ENCODE data around the gene NDUFAF5. TPM values are rescaled to one million over a fixed set of nuclear protein-coding genes. Genes with fewer than 3 reads are reported as not detected.

NDUFAF5 gene
- total RNA-seq, 1 experiment from 2014 or later: 44.1 TPM

- TF ChIP-seq, protein P1, sequence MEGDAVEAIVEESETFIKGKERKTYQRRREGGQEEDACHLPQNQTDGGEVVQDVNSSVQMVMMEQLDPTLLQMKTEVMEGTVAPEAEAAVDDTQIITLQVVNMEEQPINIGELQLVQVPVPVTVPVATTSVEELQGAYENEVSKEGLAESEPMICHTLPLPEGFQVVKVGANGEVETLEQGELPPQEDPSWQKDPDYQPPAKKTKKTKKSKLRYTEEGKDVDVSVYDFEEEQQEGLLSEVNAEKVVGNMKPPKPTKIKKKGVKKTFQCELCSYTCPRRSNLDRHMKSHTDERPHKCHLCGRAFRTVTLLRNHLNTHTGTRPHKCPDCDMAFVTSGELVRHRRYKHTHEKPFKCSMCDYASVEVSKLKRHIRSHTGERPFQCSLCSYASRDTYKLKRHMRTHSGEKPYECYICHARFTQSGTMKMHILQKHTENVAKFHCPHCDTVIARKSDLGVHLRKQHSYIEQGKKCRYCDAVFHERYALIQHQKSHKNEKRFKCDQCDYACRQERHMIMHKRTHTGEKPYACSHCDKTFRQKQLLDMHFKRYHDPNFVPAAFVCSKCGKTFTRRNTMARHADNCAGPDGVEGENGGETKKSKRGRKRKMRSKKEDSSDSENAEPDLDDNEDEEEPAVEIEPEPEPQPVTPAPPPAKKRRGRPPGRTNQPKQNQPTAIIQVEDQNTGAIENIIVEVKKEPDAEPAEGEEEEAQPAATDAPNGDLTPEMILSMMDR (IDR thresholded peaks at IDR 0.05; ENCODE audit: unreplicated experiment): no peak
- POLR2A ChIA-PET: no interaction called here
- H3K27ac Mint-ChIP-seq (ENCODE audit: low read depth, unreplicated experiment): no peak overlapping the region
- CTCF ChIA-PET: interaction anchor here (0.6 kb wide), 1 partner anchor 569 kb away, joined by 3 read pairs; no protein-coding TSS in a partner anchor
- intact Hi-C loops (cut with micrococcal nuclease): no loop called here
- no peak overlapping the region for H3K4me3 Mint-ChIP-seq (ENCODE audit: unreplicated experiment)
- H3K27me3 Mint-ChIP-seq (ENCODE audit: insufficient read depth, unreplicated experiment): no peaks in the 10 kb centered on the region
- no peak for DNase-seq (ENCODE audit: unreplicated experiment)
- no TSS peak for BruUV-seq (replicated peaks)
- peaks cover 38% of the 10 kb centered on the region for H3K36me3 Mint-ChIP-seq (ENCODE audit: insufficient read depth, unreplicated experiment)
- no peaks in the 10 kb centered on the region for H3K9me3 Mint-ChIP-seq (ENCODE audit: unreplicated experiment)
- peaks cover 2% of the 10 kb centered on the region for H3K4me1 Mint-ChIP-seq (ENCODE audit: insufficient read depth, unreplicated experiment)
Measured at GRCh38 chr20:13749811-13750210, 35.0 kb upstream of the NDUFAF5 start.

DNA sequence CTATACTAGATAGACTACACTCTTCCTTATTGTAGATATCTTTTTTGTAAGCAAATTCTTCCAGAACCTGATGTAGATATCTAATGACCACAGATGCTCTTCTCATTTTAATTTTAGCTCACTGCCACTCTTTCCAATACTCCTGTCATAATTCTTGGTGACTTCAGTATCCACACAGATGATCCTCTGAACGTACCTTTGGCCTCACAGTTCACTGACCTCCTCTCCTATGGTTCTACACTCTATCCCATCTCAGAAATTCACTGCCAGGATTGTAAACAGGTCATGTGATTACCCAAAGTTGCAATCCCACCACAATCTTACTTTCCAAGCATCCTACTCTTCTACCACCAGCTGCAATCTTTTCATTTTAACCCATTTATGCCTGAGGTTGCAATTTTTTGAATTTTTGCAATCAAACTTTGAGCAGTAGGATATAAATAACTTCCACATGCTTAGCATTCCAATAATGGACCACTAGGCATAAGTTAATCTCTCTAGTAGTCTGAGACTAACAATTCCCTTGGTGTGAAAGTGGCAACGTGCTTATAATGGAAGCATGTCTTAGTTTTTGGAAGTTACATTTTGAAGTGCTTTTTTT is 31.3 kb upstream of the NDUFAF5 start:
- H3K36me3 Mint-ChIP-seq (ENCODE audit: insufficient read depth, unreplicated experiment): peaks cover 50% of the 10 kb centered on the region
- ChIA-PET CTCF (interaction anchor here (0.8 to 2.8 kb wide), 2 partner anchors 18 to 30 kb away, joined by 3 to 22 read pairs; no protein-coding TSS in a partner anchor), POLR2A (interaction anchor here (1.0 to 1.6 kb wide), 3 partner anchors 9 to 31 kb away, joined by 3 to 12 read pairs (median 4); partner anchors contain the start of genes ESF1 and NDUFAF5)
- H3K4me1 Mint-ChIP-seq (ENCODE audit: insufficient read depth, unreplicated experiment): no peaks in the 10 kb centered on the region
- H3K27ac Mint-ChIP-seq (ENCODE audit: low read depth, unreplicated experiment): no peak overlapping the region
- no peak for DNase-seq (ENCODE audit: unreplicated experiment)
- H3K27me3 Mint-ChIP-seq (ENCODE audit: insufficient read depth, unreplicated experiment): no peaks in the 10 kb centered on the region
- intact Hi-C loops (cut with micrococcal nuclease): no loop called here
- no peaks in the 10 kb centered on the region for H3K9me3 Mint-ChIP-seq (ENCODE audit: unreplicated experiment)
- H3K4me3 Mint-ChIP-seq (ENCODE audit: unreplicated experiment): no peak overlapping the region
- TF ChIP-seq, protein P1 (IDR thresholded peaks at IDR 0.05; ENCODE audit: unreplicated experiment): no peak
- no TSS peak for BruUV-seq (replicated peaks)

GRCh38 chr20:13755809-13756208 is 29.0 kb upstream of the NDUFAF5 start:
- ChIA-PET POLR2A (interaction anchor here (0.9 to 1.3 kb wide), 3 partner anchors 11 to 29 kb away, joined by 4 to 5 read pairs (median 4); partner anchors contain the start of genes ESF1 and NDUFAF5), CTCF (interaction anchor here (1.1 to 2.8 kb wide), 3 partner anchors 12 to 16 kb away, joined by 7 to 22 read pairs (median 19); no protein-coding TSS in a partner anchor)
- intact Hi-C loops (cut with micrococcal nuclease): no loop called here
- H3K27ac Mint-ChIP-seq (ENCODE audit: low read depth, unreplicated experiment): no peak overlapping the region
- DNase-seq (ENCODE audit: unreplicated experiment): no peak
- H3K36me3 Mint-ChIP-seq (ENCODE audit: insufficient read depth, unreplicated experiment): peaks cover 51% of the 10 kb centered on the region
- no peaks in the 10 kb centered on the region for H3K4me1 Mint-ChIP-seq (ENCODE audit: insufficient read depth, unreplicated experiment)
- no peaks in the 10 kb centered on the region for H3K27me3 Mint-ChIP-seq (ENCODE audit: insufficient read depth, unreplicated experiment)
- TF ChIP-seq, protein P1 (IDR thresholded peaks at IDR 0.05; ENCODE audit: unreplicated experiment): no peak
- no TSS peak for BruUV-seq (replicated peaks)
- no peaks in the 10 kb centered on the region for H3K9me3 Mint-ChIP-seq (ENCODE audit: unreplicated experiment)
- no peak overlapping the region for H3K4me3 Mint-ChIP-seq (ENCODE audit: unreplicated experiment)

DNA sequence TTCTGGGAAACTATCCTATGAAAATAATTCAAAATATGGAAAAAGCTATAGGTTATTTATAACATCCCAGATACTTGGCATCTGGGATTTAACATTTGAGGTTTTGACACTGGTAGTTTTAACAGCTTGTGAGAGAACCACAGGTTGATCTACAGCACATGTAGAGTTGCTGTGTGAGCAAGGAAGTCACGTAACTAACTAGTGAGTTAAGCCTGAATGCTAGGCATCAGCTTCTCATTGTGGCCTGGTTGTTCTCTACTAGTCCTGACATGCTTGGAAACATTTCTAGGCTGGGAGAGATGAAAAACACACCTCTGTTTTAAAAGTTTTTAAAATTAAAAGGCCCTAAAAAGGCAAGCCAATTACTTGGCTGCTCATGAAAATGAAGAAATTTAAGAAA is 28.3 kb upstream of the NDUFAF5 start:
- Mint-ChIP-seq H3K27me3 (ENCODE audit: insufficient read depth, unreplicated experiment) (no peaks in the 10 kb centered on the region), H3K36me3 (ENCODE audit: insufficient read depth, unreplicated experiment) (peaks cover 43% of the 10 kb centered on the region), H3K9me3 (ENCODE audit: unreplicated experiment) (no peaks in the 10 kb centered on the region), H3K4me1 (ENCODE audit: insufficient read depth, unreplicated experiment) (no peaks in the 10 kb centered on the region), H3K27ac (ENCODE audit: low read depth, unreplicated experiment) (peak overlapping the region; percentile 63), H3K4me3 (ENCODE audit: unreplicated experiment) (no peak overlapping the region)
- CTCF ChIA-PET: interaction anchor here (0.6 to 2.3 kb wide), 8 partner anchors 12 to 693 kb away, joined by 3 to 19 read pairs (median 3); no protein-coding TSS in a partner anchor
- POLR2A ChIA-PET: interaction anchor here (0.9 to 1.6 kb wide), 5 partner anchors 10 to 117 kb away, joined by 3 to 5 read pairs (median 4); partner anchors contain the start of genes ESF1 and NDUFAF5
- no TSS peak for BruUV-seq (replicated peaks)
- intact Hi-C loops (cut with micrococcal nuclease): no loop called here
- no peak for DNase-seq (ENCODE audit: unreplicated experiment)
- TF ChIP-seq, protein P1 (IDR thresholded peaks at IDR 0.05; ENCODE audit: unreplicated experiment): no peak
